ENCODE results near the gene TTLL13.

Gene TTLL13

DNA sequence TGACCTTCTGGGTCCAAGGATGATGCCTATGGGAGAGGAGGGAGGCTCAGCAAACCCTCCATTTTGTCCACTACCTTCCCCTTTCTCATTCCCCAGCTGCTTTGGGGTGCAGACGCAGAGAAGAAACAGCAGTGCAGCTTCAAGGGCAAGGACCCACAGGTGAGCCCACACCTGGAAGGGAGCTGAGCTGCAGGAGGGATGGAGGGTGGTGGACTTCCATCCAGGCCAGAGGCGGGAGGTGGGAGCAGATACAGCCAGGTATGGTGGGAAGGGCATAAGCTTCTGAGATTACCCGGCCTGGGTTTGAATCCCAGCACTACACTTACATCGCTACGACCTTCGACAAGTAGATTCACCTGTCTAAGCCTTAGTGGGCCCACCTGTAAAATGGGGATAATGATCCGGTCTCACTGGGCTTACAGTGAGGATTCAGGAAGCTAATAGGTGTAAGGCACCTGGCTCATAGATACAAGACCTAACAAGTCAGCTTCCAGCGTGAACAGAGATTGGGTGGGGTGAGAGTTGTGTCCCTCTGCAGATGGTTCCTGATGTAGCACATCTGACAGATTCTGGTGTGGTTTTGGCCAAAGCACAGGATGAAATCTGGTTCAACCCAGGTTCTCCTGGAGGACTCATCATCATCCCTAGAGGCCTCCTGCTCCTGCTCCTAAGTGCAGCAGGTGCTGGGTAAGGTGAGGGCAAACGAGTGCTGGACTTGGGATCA, 31.5 kb upstream of the TTLL13 start:
- DNase-seq, result no peak

DNA sequence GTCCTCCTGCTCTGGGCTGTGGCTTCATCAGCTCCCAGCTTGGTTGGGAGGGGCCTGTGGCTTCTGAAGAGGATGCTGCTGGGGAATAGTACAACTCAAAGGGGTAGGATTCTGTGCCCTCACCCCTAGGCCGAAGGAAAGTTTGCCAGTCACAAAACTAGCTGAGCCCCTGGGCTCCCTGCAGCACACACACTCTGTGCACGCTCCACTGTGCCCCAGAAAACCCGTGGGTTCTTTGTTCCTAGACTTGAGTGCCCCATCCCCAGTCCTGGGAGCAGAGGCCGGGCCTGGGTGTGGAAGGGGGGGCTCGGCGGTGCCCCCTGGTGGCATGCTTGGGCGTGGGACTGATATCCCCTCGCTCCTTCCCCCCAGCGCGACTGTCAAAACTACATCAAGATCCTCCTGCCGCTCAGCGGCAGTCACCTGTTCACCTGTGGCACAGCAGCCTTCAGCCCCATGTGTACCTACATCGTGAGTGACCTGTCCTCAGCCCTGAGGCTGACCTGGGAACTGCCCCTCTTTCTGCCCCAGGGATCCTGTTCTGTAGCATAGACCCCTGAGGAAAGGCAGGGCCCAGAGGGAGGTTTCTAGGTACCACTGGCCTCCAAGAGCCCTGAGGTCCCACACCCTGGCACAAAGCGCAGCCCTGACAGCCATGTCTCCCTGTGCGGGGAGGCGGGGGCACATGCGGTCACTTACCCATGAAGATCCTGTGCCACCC, 29.8 kb upstream of the TTLL13 start:
- peak; percentile 50 to 61 for DNase-seq

DNA sequence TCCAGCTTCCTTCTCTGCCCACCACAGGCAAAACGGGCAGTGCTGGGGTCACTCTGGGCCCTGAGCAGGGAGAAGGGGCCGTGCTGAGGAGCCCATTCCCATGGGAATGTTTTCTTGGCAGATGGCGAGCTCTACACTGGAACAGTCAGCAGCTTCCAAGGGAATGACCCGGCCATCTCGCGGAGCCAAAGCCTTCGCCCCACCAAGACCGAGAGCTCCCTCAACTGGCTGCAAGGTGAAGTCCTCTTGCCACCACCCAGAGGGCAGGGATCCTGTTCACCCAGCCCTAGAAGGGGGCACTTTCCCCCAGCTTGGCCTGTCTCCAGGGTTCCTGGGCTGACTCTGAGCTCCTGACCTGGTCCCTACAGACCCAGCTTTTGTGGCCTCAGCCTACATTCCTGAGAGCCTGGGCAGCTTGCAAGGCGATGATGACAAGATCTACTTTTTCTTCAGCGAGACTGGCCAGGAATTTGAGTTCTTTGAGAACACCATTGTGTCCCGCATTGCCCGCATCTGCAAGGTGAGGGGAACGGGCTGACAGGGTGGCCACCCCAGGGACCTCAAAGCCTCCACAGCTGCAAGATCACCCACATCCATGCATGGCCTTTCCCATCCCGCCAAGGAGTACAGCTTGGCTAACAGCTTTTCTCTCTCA, 28.0 kb upstream of the TTLL13 start:
- no peak for DNase-seq

DNA sequence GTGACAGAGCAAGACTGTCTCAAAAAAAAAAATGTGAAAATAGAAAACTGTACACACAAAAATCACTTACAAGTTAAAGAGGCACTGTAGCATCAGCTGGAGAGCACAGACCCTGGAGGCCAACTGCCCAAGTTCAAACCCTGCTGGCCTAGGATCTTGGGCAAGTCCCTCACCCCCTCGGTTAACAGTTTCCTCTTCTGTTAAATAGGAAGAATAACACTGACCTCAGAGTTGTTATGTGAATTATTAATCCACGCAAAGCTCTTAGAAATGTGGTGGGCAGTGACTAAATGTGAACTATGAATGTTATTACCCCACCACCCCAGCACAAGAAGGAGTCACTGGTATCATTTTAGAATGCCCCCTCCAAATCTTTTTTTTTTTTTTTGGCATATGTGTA, 26.8 kb upstream of the TTLL13 start:
- no peak for DNase-seq

DNA sequence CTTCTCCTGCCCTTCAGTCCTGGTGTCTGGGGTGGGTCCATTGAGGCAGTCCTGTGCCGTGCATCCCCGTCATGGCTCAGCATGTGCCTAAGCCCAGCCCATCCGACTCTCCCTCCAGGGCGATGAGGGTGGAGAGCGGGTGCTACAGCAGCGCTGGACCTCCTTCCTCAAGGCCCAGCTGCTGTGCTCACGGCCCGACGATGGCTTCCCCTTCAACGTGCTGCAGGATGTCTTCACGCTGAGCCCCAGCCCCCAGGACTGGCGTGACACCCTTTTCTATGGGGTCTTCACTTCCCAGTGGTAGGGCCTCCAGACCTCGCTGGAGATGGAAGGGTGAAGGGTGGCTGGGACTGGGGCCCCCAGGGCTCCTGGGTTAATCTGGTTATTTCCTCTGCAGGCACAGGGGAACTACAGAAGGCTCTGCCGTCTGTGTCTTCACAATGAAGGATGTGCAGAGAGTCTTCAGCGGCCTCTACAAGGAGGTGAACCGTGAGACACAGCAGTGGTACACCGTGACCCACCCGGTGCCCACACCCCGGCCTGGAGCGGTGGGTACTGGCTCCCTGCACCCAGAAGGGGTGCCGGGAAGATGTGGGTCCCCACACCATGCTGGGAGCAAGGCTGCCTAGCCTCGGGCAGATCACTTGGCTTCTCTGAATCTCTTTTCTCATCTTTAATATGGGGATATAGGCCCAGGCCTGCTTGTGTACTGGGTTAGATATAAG, 25.8 kb upstream of the TTLL13 start:
- DNase-seq, result no peak

DNA sequence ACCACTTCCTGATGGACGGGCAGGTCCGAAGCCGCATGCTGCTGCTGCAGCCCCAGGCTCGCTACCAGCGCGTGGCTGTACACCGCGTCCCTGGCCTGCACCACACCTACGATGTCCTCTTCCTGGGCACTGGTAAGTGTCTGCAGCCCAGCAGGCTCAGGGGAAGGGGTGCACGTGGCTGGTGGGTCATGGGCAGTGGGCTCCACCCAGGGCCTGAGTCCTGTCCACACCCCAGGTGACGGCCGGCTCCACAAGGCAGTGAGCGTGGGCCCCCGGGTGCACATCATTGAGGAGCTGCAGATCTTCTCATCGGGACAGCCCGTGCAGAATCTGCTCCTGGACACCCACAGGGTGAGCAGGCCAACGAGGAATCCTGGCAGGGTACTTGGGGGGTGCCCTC, 24.3 kb upstream of the TTLL13 start:
- no peak for DNase-seq

DNA sequence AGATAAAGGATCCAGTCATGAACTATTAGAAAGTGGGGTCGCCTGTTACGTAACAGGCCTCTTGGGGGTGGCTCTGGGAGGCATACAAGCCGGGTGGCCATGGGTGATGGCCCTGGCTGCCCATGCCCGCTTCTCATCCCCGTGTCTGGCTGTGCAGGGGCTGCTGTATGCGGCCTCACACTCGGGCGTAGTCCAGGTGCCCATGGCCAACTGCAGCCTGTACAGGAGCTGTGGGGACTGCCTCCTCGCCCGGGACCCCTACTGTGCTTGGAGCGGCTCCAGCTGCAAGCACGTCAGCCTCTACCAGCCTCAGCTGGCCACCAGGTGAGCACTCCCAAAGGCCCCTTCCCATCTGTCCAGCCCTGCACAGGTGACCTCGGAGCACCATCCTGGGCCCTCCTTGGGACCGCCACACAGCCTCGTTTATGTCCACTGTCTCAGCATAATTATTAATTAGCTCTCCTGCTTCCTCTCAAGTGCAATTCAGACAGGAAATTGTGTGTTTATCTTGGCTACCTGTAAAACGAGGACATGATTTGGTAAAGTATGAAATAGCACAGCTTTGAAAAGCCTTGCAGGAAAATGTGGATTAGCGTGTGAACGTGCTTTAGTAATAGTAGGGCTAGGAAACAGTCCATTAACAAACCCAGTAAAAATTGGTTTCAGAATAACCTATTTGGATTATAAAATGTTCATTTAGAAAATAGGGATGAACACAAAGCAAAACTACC, 23.7 kb upstream of the TTLL13 start:
- no peak for DNase-seq

DNA sequence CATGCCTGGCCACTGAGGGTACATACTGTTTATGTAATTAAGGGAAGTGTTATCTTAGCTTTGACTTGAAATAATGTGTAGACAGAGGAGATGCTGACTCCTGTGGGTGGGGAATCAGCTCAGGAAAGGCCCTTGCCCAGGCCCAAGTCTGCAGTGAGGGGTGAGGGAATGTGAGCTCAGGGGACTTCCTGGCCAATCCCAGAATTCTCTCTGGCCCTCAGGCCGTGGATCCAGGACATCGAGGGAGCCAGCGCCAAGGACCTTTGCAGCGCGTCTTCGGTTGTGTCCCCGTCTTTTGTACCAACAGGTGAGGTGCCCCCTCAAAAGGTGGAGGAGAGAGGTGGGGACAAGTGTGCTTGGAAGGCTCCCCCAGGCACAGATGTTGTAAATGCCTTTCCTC, 22.0 kb upstream of the TTLL13 start:
- no peak for DNase-seq

DNA sequence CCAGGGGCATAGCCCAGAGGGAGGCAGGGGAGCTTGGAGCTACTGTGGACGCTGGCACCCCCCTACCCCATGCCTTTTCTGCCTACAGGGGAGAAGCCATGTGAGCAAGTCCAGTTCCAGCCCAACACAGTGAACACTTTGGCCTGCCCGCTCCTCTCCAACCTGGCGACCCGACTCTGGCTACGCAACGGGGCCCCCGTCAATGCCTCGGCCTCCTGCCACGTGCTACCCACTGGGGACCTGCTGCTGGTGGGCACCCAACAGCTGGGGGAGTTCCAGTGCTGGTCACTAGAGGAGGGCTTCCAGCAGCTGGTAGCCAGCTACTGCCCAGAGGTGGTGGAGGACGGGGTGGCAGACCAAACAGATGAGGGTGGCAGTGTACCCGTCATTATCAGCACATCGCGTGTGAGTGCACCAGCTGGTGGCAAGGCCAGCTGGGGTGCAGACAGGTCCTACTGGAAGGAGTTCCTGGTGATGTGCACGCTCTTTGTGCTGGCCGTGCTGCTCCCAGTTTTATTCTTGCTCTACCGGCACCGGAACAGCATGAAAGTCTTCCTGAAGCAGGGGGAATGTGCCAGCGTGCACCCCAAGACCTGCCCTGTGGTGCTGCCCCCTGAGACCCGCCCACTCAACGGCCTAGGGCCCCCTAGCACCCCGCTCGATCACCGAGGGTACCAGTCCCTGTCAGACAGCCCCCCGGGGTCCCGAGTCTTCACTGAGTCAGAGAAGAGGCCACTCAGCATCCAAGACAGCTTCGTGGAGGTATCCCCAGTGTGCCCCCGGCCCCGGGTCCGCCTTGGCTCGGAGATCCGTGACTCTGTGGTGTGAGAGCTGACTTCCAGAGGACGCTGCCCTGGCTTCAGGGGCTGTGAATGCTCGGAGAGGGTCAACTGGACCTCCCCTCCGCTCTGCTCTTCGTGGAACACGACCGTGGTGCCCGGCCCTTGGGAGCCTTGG, 21.3 kb upstream of the TTLL13 start:
- no peak for DNase-seq

DNA sequence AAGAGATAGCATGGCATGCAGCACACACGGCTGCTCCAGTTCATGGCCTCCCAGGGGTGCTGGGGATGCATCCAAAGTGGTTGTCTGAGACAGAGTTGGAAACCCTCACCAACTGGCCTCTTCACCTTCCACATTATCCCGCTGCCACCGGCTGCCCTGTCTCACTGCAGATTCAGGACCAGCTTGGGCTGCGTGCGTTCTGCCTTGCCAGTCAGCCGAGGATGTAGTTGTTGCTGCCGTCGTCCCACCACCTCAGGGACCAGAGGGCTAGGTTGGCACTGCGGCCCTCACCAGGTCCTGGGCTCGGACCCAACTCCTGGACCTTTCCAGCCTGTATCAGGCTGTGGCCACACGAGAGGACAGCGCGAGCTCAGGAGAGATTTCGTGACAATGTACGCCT, 20.4 kb upstream of the TTLL13 start:
- no peak for DNase-seq

DNA sequence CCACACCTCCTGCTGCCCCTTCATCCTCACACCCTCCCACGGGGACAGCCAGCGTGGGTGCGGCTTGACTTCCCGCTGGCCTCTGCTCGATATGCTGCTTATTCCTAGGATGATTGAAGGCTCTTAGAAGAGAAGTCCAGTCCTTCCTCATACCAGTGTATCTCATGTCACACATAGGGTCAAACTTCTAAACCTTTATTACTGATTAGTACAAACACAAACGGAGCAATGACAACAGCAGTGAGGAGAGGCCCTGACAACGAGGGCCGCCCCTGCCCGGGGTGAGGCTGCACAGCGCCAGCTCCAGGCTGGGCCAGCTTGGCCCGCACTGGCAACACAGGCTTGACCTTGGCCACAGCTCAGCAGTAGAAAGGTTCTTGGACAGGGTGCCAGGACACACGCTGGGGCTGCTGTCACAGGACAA, 19.3 kb upstream of the TTLL13 start:
- no peak for DNase-seq

DNA sequence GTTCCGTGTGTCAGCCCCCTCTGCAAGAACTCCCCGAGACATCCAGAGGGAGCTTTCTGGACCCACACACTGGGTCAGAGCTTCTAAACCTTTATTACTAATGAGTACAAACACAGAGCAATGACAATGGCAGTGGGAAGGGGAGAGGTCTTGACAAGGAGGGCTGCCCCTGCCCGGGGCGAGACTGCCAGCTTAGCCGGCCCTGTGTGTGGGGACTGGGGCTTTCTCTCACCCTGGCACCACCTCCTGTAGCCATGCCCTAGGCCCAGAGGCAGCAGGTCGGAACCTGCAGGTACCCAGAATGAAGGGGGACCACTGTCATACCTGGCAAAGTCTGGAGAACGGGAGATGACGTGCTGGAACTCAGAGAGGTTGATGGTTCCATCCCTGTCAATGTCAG, 18.7 kb upstream of the TTLL13 start:
- DNase-seq, result no peak

DNA sequence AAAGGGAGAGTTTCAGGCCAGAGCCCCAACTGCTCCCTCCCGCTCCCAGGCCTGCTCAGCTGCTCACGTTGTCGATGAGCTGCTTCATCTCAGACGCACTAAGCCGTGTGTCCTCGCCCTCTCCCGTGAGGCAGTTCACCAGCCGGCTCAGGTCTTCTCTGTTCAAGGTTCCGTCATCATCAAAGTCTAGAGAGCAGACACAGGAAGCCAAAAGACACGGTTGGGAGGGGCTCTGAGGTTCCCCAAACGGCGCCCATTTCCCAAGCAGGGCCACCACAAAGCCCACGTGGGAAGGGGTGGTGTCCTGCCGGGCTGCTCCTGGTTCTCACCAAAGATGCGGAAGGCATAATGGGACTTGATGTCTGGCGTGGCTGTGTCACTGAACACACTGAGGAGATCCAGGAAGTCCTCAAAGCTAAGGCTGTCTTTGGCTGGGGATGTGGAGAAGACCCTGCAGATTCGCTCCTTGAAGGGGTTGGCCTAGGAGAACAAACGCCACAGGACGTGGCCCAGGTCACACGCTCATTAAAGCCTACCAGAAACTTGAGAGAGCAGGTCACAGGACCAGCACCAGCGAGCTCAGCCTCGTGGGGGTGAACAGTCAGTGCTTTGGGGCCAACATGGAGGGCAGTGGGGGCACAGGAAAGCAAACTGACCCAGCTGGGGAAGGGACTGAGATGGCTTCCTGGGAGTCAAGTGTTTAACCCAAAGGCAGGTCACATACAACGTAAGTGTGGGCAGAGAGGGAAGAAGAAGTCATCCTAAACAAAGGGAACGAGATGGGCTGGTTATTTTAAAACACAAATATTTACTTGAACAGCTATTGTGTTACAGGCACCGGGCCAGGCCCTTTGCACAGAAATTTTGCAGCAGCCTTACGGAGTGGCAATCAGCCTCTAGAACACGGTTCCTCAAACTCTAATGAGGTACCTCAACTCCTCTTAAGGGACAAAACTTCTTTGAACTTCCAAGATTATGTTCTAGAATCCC, 18.0 kb upstream of the TTLL13 start:
- DNase-seq, result peak; percentile 46 to 52

DNA sequence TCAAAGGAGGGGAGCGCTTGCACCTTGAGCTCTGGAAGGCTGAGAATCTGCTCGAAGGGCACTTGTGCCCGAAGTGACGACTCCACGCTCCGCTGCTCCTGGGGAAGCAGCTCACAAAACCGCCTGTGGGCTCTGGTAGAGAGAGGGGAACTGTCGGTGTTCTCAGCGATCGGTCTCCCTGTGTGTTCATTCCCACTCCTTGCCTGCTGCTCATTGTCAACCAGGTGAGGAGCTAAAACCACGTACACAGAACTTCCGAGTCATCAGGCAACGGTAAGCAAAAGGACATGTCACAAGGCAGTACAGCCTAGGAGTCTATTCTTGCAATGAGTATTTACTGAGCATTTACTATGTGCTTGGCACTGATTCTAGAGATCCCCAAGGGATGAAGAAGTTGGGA, 17.2 kb upstream of the TTLL13 start:
- DNase-seq, result no peak

DNA sequence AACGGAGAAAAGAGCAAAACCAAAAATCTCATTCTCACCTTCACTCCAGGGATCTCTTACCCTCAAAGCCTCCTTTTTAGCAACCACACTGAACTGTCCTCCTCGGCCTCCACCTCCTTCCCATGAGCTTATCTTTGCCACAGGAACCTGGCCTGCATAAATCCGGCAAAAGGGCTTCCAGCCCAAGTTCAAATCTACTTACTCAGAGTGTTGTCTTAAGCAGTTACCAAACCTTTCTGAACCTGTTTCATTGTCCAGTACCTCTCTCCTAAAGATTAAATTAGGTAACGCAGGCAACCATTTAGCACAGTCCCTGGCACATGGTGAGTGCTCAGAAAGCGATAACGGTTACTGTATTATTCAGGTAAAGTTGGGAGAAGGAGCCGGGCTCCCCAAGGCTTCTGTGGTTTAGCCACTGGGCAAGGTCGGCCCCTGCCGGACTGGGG, 16.4 kb upstream of the TTLL13 start:
- no peak for DNase-seq

DNA sequence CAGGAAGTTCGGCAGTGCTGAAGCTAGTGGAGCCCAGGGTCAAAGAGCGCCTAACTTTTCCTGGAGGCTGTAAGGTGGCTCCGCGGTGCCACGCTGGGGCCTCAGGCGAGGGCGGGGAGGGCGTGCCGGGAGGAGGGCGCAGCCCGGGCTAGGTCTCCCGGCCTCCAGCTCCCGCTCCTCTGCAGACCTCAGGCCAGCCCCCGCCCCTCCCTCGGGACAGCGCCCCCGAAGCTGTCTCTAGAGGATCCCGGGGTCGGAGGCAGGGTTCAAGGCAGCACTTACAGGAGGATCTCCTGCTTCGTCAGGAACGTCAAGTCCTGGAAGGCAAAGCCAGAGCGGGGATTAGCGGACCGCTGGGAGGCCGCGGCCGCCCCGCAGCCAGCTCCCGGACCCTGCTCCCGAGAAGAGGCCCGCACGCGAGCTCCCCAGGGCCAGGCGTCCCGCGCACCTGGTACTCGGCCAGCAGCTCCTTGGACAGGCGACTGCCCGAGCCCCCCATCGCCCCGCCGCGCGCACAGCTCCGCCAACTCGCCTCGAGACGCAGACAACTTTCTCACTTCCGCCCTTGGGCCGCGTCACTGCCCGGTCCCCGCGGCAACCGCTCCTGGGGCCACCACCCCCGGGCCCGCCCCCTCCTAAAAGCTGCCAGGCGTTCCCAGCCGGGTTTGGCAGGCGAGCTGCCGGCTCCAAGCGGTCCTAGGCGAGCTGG, 15.8 kb upstream of the TTLL13 start, which contains the start of gene CIB1:
Gene CIB1 (minus strand): TSS at position 555 of the 709 bp plus-strand sequence. CDS start 56 bp downstream, at position 499.
- DNase-seq, result peak; percentile 53 to 95

DNA sequence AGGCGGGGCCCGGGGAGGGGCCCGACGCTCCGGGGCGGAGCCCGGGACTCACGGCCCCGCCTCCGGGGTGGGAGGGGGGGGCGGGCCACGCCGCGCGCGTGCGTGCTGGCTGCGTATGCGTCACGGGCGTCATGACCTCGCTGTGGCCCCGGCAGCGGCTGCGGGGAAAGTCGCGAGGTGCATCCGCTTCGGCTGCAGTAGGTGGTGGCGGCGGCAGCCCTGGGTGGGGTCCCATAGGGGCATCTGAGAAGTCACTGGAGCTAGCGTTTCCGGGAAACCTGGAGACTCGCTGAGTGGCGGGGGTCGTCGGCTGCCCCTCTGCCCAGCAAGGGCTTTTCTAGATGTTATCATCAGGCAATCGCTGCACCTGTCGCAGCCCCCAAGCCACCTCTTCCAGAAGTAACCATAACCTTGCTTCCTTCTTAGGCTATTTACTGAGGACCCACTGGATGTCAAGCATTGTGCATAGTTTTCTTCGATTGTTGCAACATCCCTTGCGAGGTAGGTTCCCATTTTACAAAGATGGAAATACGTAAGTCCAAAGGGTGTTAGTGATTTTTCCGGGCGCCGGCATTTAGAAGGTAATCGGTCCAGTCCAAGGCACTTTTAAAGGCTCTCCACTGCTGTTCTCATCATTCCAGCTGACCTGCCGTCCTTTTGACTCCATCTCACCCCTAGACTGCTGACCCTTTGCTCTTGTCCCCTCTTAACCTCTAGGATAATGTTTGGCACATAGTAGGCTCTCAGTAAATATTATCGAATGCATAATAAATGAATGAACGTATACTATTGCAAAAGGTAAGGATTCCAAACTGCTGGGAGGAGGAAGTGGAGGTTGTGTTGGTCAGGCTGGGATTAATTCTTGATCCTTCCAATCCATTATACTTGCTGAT, 15.0 kb upstream of the TTLL13 start, which contains the start of gene GDPGP1:
Gene GDPGP1 (plus strand): TSS at position 114 of the 893 bp plus-strand sequence. CDS start 6,700 bp downstream, outside the sequence.
- peak in 1 of 2 donors; percentile 92 for DNase-seq

DNA sequence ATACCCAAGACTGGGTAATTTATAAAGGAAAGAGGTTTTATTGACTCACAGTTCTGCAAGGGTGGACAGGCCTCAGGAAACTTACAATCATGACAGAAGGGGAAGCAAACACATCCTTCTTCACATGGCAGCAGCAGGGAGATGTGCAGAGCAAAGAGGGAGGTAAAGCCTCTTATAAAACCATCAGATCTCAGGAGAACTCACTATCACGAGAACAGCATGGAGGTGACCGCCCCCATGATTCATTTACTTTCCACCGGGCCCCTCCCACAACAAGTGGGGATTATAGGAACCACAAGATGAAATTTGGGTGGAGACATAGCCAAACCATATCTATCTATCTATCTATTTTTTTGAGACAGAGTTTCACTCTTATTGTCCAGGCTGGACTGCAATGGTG, 10.0 kb upstream of the TTLL13 start:
- DNase-seq, result no peak
